ENCODE data around the gene THSD7A. TPM values are rescaled to one million over a fixed set of nuclear protein-coding genes. Genes with fewer than 3 reads are reported as not detected.

Gene THSD7A
- total RNA-seq, 1 donor from 2014 or later: 8.0 TPM

GRCh38 chr7:11829954-11830353 is 2.0 kb downstream of the THSD7A start:
- no peaks in the 10 kb centered on the region for H3K4me1 ChIP-seq
- TF ChIP-seq, protein P1, sequence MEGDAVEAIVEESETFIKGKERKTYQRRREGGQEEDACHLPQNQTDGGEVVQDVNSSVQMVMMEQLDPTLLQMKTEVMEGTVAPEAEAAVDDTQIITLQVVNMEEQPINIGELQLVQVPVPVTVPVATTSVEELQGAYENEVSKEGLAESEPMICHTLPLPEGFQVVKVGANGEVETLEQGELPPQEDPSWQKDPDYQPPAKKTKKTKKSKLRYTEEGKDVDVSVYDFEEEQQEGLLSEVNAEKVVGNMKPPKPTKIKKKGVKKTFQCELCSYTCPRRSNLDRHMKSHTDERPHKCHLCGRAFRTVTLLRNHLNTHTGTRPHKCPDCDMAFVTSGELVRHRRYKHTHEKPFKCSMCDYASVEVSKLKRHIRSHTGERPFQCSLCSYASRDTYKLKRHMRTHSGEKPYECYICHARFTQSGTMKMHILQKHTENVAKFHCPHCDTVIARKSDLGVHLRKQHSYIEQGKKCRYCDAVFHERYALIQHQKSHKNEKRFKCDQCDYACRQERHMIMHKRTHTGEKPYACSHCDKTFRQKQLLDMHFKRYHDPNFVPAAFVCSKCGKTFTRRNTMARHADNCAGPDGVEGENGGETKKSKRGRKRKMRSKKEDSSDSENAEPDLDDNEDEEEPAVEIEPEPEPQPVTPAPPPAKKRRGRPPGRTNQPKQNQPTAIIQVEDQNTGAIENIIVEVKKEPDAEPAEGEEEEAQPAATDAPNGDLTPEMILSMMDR (IDR thresholded peaks at IDR 0.05): no peak
- no peak overlapping the region for H3K27ac ChIP-seq
- peak overlapping the region; percentile 55 for H3K4me3 ChIP-seq
- ATAC-seq (no peak), DNase-seq (no peak)
- no peaks in the 10 kb centered on the region for H3K27me3 ChIP-seq
- no peaks in the 10 kb centered on the region for H3K36me3 ChIP-seq
- intact Hi-C loops (cut with DNase I): no loop called here
- no peaks in the 10 kb centered on the region for H3K9me3 ChIP-seq

- H3K36me3 ChIP-seq: no peaks in the 10 kb centered on the region
- intact Hi-C loops (cut with DNase I): no loop called here
- H3K4me1 ChIP-seq: no peaks in the 10 kb centered on the region
- no peaks in the 10 kb centered on the region for H3K9me3 ChIP-seq
- DNase-seq (no peak), ATAC-seq (no peak)
- H3K4me3 ChIP-seq: no peak overlapping the region
- H3K27me3 ChIP-seq: no peaks in the 10 kb centered on the region
- H3K27ac ChIP-seq: no peak overlapping the region
- TF ChIP-seq, protein P1 (IDR thresholded peaks at IDR 0.05): no peak
Observed at GRCh38 chr7:11819947-11820346, 12.1 kb downstream of the THSD7A start.

- TF ChIP-seq, protein P1 (IDR thresholded peaks at IDR 0.05): no peak
- no peaks in the 10 kb centered on the region for H3K4me1 ChIP-seq
- H3K4me3 ChIP-seq: no peak overlapping the region
- H3K36me3 ChIP-seq: no peaks in the 10 kb centered on the region
- intact Hi-C loops (cut with DNase I): no loop called here
- DNase-seq (no peak), ATAC-seq (no peak)
- no peak overlapping the region for H3K27ac ChIP-seq
- H3K9me3 ChIP-seq: no peaks in the 10 kb centered on the region
- H3K27me3 ChIP-seq: no peaks in the 10 kb centered on the region
Observed at GRCh38 chr7:11819271-11819670, 12.7 kb downstream of the THSD7A start.

GRCh38 chr7:11818281-11818680 is 13.7 kb downstream of the THSD7A start:
- no peak for DNase-seq
- no peak overlapping the region for H3K27ac ChIP-seq
- H3K4me3 ChIP-seq: no peak overlapping the region
- no peaks in the 10 kb centered on the region for H3K9me3 ChIP-seq
- no peaks in the 10 kb centered on the region for H3K27me3 ChIP-seq
- H3K36me3 ChIP-seq: no peaks in the 10 kb centered on the region
- intact Hi-C loops (cut with DNase I): no loop called here
- peak; percentile 86 for ATAC-seq
- TF ChIP-seq, protein P1 (IDR thresholded peaks at IDR 0.05): no peak
- H3K4me1 ChIP-seq: no peaks in the 10 kb centered on the region

DNA sequence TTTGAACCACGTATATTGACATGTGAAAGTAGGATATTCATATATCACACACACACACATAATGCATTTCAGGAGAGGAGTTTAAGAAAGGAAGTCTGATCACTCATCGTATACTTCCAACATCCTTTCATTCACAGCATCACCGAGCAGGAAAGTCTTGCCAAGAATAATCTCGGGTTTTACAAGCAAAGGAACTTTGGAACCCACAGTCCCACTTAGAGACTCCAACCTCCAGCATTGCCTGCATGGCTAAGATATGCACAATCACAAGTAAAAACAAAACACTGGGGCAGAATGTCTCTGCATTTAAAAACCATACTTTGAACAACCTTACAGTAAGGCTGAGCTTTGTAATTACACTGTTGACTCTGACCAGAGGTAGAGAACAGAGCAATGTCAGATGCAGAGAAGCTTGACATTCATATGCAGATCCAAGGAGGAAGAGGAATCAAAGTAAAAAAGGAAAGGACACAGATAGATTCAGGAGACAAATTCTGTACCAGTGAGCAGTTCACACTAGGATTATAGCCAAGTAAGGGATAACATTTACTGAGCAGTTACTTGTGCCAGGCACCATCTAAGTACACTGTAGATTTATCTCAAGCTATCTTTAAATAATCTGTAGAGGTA is 14.8 kb downstream of the THSD7A start:
- intact Hi-C loops (cut with DNase I): no loop called here
- Histone ChIP-seq H3K27ac (no peak overlapping the region), H3K36me3 (no peaks in the 10 kb centered on the region), H3K27me3 (no peaks in the 10 kb centered on the region), H3K4me1 (no peaks in the 10 kb centered on the region), H3K9me3 (no peaks in the 10 kb centered on the region), H3K4me3 (no peak overlapping the region)
- TF ChIP-seq, protein P1 (IDR thresholded peaks at IDR 0.05): no peak
- ATAC-seq: no peak
- DNase-seq: no peak

DNA sequence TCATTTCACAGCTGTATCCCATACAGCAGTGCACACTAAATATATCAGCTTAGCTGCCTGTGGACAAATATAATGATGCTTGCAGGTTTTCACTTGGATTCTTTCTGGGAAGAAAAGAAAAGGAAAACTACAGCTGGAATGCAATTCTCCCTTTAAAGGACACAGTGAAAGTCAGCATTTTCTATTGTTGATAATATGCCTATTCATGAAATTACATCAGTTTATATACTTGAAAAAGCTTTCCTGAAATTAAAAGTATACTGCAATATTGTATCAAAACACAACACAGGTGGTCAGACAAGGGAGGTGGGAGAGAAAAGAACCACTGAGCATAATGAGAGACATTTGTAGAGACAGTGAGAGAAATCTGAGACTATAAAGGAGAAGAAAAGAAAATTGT is 20.3 kb downstream of the THSD7A start:
- Histone ChIP-seq H3K4me1 (no peaks in the 10 kb centered on the region), H3K27ac (no peak overlapping the region), H3K27me3 (no peaks in the 10 kb centered on the region), H3K4me3 (no peak overlapping the region), H3K36me3 (no peaks in the 10 kb centered on the region), H3K9me3 (no peaks in the 10 kb centered on the region)
- DNase-seq (no peak), ATAC-seq (no peak)
- intact Hi-C loops (cut with DNase I): no loop called here
- TF ChIP-seq, protein P1 (IDR thresholded peaks at IDR 0.05): no peak
